NCI-H1436 treated with DMSO at 0.1 percent for 48 hours (cell line): ENCODE results near the gene ADK.
"Not testable (repeated sequence)": the region's sequence is repeated elsewhere in the genome, so short reads cannot be mapped to it uniquely, and the experiment has no call there.

ENCODE experiments used
- DNase-seq: peaks from one replicate; lab custom pipeline; 2025; lab: John Stamatoyannopoulos, UW

The ADK gene

DNA sequence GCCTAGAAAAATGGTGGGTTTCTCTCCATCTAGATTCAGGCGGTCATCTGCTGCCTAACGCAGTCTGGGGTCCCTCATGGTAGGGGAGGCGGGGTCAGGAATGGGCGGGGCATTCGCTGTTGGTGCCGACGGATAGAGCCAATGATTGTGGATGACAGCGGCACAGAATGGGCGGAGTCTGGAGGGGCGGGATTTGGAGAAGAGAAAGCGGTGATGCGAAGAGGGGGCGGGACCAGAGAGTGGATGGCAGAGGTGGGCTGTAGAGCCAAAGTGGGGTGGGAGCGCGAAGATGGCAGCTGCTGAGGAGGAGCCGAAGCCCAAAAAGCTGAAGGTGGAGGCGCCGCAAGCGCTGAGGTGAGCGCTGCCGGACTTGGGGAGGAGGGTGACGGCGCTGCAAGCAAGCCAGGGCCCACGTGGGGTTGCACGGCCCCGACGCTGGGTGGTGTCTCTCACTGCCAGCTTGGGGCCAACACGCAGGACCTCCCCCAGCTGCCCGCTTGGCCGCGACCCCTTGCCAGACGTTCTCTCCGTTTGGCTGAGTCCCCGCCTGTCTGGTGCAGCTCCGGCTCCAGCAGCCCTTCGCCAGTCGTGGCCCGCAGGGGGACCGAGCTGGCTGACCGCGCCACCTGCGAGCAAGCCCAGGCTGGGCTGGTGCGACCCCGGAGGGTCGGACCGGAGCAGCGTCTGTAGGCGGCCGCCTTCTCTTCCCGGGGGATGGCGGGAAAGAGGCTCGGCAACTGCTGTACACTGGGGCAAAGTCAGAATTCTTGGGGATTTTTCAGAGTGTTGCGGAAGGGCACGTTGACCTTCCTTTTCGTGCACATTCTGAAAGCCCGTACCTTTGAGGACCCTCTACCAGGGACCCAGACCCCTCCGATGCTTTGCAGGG, at the start of gene ADK:
TSS of gene ADK (plus strand) at position 232 of the 889 bp plus-strand sequence. CDS start at position 290, 58 bp downstream.
- peak; percentile 92 for DNase-seq

- DNase-seq = no peak
These were observed 47.3 kb upstream of the ADK start for GRCh38 chr10:74103560-74104258.

GRCh38 chr10:74104480-74104879, 46.5 kb upstream of the ADK start:
- DNase-seq = no peak

DNA sequence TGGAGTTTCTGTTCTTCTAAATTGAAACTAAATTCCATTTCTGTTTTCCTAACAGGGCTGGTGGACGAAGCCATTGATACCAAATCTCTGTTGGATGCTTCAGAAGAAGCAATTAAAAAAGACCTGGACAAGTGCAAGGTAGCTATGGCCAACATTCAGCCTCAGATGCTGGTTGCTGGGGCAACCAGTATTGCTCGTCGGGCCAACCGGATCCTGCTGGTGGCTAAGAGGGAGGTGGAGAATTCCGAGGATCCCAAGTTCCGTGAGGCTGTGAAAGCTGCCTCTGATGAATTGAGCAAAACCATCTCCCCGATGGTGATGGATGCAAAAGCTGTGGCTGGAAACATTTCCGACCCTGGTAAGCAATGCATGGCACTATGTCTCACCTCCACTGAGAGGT, 46.0 kb upstream of the ADK start:
- no peak for DNase-seq

GRCh38 chr10:74107391-74107790, 43.6 kb upstream of the ADK start:
- no peak for DNase-seq

DNA sequence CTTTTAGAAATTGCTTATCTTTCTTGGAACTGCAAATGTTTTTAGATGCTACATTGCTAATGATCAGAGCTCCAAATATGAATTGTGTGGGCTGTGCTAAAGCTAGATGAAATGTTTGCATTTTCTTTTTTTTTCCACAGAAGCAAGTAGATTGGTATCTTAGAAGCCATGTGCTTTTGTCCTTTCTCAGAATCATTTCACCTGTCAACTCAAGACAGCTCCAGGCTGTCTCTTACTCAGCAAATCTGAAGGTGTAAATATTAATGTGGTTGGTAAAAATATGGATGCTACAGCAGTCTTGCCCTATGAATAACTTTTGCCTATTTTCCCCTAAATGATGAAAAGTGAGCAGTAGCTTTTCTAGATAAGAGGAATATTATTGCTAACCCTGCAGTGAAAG, 41.6 kb upstream of the ADK start:
- no peak for DNase-seq

GRCh38 chr10:74110120-74110519, 40.9 kb upstream of the ADK start:
- no peak for DNase-seq

DNA sequence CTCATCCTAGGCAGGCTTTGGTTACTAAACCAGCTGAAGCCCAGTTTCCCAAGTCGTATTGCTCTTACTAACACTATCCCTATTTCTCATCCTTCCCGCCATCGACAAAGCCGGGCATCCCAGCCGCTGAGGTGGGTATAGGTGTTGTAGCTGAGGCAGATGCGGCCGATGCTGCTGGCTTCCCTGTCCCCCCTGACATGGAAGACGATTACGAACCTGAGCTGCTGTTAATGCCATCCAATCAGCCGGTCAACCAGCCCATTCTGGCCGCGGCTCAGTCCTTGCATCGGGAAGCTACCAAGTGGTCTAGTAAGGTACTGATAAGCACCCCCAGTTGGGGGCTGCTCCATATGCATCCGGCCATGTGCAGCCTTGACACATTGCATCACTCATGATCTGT, 39.2 kb upstream of the ADK start:
- no peak for DNase-seq

- DNase-seq = no peak
These were observed 37.5 kb upstream of the ADK start for GRCh38 chr10:74113546-74113945.

DNA sequence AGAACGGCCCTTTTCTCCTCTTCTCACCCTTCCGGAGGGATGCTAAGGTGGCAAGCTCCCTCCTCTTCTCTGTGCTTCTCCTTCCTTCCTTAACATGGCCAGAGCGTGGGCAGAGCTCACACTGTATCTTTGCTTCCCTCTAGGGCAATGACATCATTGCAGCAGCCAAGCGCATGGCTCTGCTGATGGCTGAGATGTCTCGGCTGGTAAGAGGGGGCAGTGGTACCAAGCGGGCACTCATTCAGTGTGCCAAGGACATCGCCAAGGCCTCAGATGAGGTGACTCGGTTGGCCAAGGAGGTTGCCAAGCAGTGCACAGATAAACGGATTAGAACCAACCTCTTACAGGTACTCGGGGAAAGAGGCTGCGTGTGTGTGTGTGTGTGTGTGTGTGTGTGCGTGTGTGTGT, 37.0 kb upstream of the ADK start:
- no peak for DNase-seq

GRCh38 chr10:74117738-74118137, 33.3 kb upstream of the ADK start:
- no peak for DNase-seq

DNA sequence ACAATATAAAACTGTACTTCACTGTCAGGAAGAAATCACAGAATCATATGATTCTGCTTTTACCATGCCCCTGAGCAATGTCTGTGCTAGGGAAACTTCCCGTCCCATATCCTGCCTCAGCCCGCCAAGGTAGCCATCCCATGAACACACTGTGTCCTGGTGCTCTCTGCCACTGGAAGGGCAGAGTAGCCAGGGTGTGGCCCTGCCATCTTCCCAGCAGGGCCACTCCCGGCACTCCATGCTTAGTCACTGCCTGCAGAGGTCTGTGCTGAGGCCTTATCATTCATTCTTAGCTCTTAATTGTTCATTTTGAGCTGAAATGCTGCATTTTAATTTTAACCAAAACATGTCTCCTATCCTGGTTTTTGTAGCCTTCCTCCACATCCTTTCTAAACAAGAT, 32.2 kb upstream of the ADK start:
- no peak for DNase-seq

- no peak for DNase-seq
These were observed 30.1 kb upstream of the ADK start for GRCh38 chr10:74120911-74121310.

DNA sequence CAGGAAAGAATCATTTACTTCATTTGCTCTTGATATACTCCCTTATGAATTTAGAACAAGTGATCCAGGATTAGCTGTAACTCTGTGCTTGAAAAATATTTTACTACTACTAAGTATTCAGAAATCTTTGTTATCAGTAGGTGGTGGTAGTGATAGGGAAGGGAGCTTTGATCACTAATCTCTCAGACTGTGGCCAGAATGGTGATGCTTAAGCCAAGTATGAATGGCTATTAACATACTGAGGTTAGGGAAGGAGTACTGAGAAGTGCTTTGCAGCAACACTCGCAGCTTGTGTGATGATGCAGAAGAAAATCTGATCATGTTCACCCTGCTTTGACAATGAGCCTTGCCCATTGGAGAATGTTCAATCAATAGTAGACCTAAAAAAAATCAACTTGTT, 29.7 kb upstream of the ADK start:
- no peak for DNase-seq

- no peak for DNase-seq
These were observed 29.0 kb upstream of the ADK start for GRCh38 chr10:74122060-74122459.

- DNase-seq = no peak
These were observed 27.9 kb upstream of the ADK start for GRCh38 chr10:74123081-74123480.

- no peak for DNase-seq
These were observed 16.8 kb upstream of the ADK start for GRCh38 chr10:74133923-74134820.

- DNase-seq = no peak
These were observed 15.6 kb upstream of the ADK start for GRCh38 chr10:74135452-74135851.

DNA sequence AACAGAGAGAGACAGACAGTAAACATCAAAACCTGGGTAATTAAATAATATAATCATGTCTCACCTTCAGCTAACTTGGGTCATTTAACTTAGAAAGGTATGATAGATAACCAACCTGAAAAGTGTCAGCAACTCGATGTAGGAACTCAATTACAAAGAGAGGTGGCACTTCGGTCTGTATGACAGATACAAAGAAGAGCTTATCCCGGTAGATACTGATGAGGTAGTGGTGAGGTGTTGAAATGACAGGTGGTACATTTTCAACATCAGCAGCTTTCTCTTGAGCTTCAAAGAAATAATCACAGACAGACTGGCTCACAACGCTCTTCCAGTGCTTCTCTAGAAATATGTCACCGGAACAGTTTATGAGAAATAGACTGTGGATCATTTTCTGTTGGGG, 13.0 kb upstream of the ADK start:
- DNase-seq = no peak

GRCh38 chr10:74138596-74138995, 12.4 kb upstream of the ADK start:
- not testable (repeated sequence) for DNase-seq

- DNase-seq = no peak
These were observed 11.0 kb upstream of the ADK start for GRCh38 chr10:74139981-74140380.

DNA sequence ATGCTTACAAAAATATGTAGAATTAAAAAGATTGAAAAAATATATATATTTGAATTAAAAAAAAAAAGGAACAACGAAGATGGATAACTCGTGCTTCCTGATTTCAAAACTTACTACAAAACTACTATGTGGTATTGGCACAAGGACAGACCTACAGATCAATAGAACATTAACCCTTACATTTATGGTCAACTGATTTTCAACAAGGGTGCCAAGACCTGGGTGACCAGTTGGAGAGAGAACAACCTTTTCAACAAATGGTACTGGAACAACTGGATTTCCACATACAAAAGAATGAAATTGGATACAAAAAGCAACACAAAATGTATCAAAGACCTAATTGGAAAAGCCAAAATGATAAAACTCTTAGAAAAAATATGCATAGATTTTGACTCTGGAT, 10.5 kb upstream of the ADK start:
- no peak for DNase-seq
